IMR-90 (cell line): ENCODE data around the gene DLG5. TPM values are rescaled to one million over a fixed set of nuclear protein-coding genes. Genes with fewer than 3 reads are reported as not detected.

Source experiments
- ATAC-seq: fragments of 200-7000 bp; cut with Tn5 transposase; 2 replicates; pipeline ENCODE4 v1.9.1; 2020; ENCODE audit warnings: low read depth, mild to moderate bottlenecking, moderate library complexity
- BruUV-seq: library from RNA; stranded (reverse); fragments of 400-500 nt; replicated peaks from 2 replicates; lab custom pipeline; 2021; lab: Mats Ljungman, UMichigan
- CTCF ChIA-PET: fragments of 300-600 bp; formaldehyde crosslinking; extraction: SDS; loops from one replicate; lab custom pipeline; 2021; ENCODE audit warnings: antibody characterized with exemption; lab: Yijun Ruan, JAX
- POLR2A ChIA-PET: fragments of 300-600 bp; sonication (Branson Sonifier 250); formaldehyde crosslinking; loops from one replicate; lab custom pipeline; 2022; ENCODE audit warnings: antibody characterized with exemption; ENCODE audit not compliant: unreplicated experiment; lab: Charles Lee
- DNase-seq: peaks from one replicate; pipeline ENCODE4 v3.0.0; 2013
- H2AFZ ChIP-seq: replicated peaks from 2 replicates; pipeline ENCODE3; 2013; ENCODE audit warnings: low read length, mild to moderate bottlenecking; ENCODE audit not compliant: poor library complexity
- H2AK5ac ChIP-seq: 2 replicates; pipeline ENCODE4 v1.6.1; 2013; ENCODE audit warnings: low read depth, low read length, inconsistent platforms
- H2AK9ac ChIP-seq: replicated peaks from 2 replicates; pipeline ENCODE3; 2013; ENCODE audit warnings: mild to moderate bottlenecking, low read depth, low read length, moderate library complexity; ENCODE audit not compliant: poor library complexity
- H2BK120ac ChIP-seq: 2 replicates; pipeline ENCODE4 v1.6.1; 2013; ENCODE audit warnings: low read depth, low read length, inconsistent platforms
- H2BK15ac ChIP-seq: 3 replicates; pipeline ENCODE4 v1.6.1; 2013; ENCODE audit warnings: low read depth, low read length, inconsistent platforms
- H2BK20ac ChIP-seq: 2 replicates; pipeline ENCODE4 v1.6.1; 2013; ENCODE audit warnings: low read depth, mild to moderate bottlenecking, inconsistent platforms, low read length, moderate library complexity
- H2BK5ac ChIP-seq: 2 replicates; pipeline ENCODE4 v1.6.1; 2013; ENCODE audit warnings: mild to moderate bottlenecking, low read depth, low read length, inconsistent platforms; ENCODE audit not compliant: poor library complexity, severe bottlenecking
- H3K14ac ChIP-seq: replicated peaks from 2 replicates; pipeline ENCODE4 v1.6.1; 2013; ENCODE audit warnings: low read depth, low read length, inconsistent platforms
- H3K18ac ChIP-seq: 2 replicates; pipeline ENCODE4 v1.6.1; 2013; ENCODE audit warnings: low read depth, low read length, control low read depth
- H3K23ac ChIP-seq: 2 replicates; pipeline ENCODE4 v1.6.1; 2013; ENCODE audit warnings: low read depth, low read length, inconsistent platforms
- H3K27ac ChIP-seq: 2 replicates; pipeline ENCODE4 v1.5.1; 2013; ENCODE audit warnings: mild to moderate bottlenecking, control low read depth, low read length; ENCODE audit not compliant: insufficient read depth
- H3K27me3 ChIP-seq: 2 replicates; pipeline ENCODE4 v1.6.1; 2013; ENCODE audit warnings: low read length; ENCODE audit not compliant: control insufficient read depth, insufficient read depth
- H3K36me3 ChIP-seq: 2 replicates; pipeline ENCODE4 v1.6.1; 2013; ENCODE audit warnings: low read length, mixed read lengths; ENCODE audit not compliant: control insufficient read depth, insufficient read depth
- H3K4ac ChIP-seq: 2 replicates; pipeline ENCODE4 v1.6.1; 2013; ENCODE audit warnings: low read depth, low read length, inconsistent platforms
- H3K4me1 ChIP-seq: 2 replicates; pipeline ENCODE4 v1.6.1; 2013; ENCODE audit warnings: low read length, mixed read lengths; ENCODE audit not compliant: control insufficient read depth, insufficient read depth
- H3K4me2 ChIP-seq: 2 replicates; pipeline ENCODE4 v1.6.1; 2013; ENCODE audit warnings: low read depth, mild to moderate bottlenecking, control low read depth, low read length, moderate library complexity
- H3K4me3 ChIP-seq: 2 replicates; pipeline ENCODE4 v1.5.1; 2013; ENCODE audit warnings: low read depth, mild to moderate bottlenecking, control low read depth, low read length, moderate library complexity; ENCODE audit not compliant: insufficient read depth
- H3K56ac ChIP-seq: 2 replicates; pipeline ENCODE4 v1.6.1; 2013; ENCODE audit warnings: low read length, inconsistent platforms; ENCODE audit not compliant: insufficient read depth; ENCODE audit errors: extremely low read depth
- H3K79me1 ChIP-seq, 2 experiments: 2 replicates each; pipeline ENCODE4 v1.6.1; 2013; ENCODE audit warnings: low read length in 2 of 2, inconsistent platforms in 1 of 2, low read depth in 1 of 2
- H3K9ac ChIP-seq: 2 replicates; pipeline ENCODE4 v1.6.1; 2013; ENCODE audit warnings: low read depth, low read length, control low read depth
- H3K9me1 ChIP-seq: 2 replicates; pipeline ENCODE4 v1.6.1; 2013; ENCODE audit warnings: low read length, inconsistent platforms; ENCODE audit not compliant: insufficient read depth
- H3K9me3 ChIP-seq: 2 replicates; pipeline ENCODE4 v1.6.1; 2013; ENCODE audit warnings: low read length; ENCODE audit not compliant: control insufficient read depth, insufficient read depth
- H4K20me1 ChIP-seq: 2 replicates; pipeline ENCODE4 v1.6.1; 2013; ENCODE audit warnings: low read length, inconsistent platforms; ENCODE audit not compliant: insufficient read depth
- H4K5ac ChIP-seq: 2 replicates; pipeline ENCODE4 v1.6.1; 2013; ENCODE audit warnings: mild to moderate bottlenecking, low read depth, low read length, control low read depth
- H4K8ac ChIP-seq, 2 experiments: 2 replicates each; pipeline ENCODE4 v1.6.1; 2013; ENCODE audit warnings: low read depth in 2 of 2, low read length in 2 of 2, control low read depth in 1 of 2, inconsistent platforms in 1 of 2
- H4K91ac ChIP-seq: 2 replicates; pipeline ENCODE4 v1.6.1; 2013; ENCODE audit warnings: low read depth, low read length, inconsistent platforms; ENCODE audit not compliant: insufficient read depth
- CEBPB ChIP-seq: IDR thresholded peaks from 2 replicates; pipeline ENCODE4 v1.6.1; 2012; ENCODE audit warnings: low read depth, low read length, improper control_type of control experiment
- MAZ ChIP-seq: IDR thresholded peaks from 2 replicates; pipeline ENCODE4 v1.6.1; 2012; ENCODE audit warnings: low read depth, mild to moderate bottlenecking, low read length, improper control_type of control experiment, moderate library complexity, borderline replicate concordance
- POLR2A ChIP-seq: IDR thresholded peaks from 2 replicates; pipeline ENCODE4 v1.6.1; 2012; ENCODE audit warnings: mild to moderate bottlenecking, low read depth, low read length
- RAD21 ChIP-seq: IDR thresholded peaks from 2 replicates; pipeline ENCODE4 v1.6.1; 2012; ENCODE audit warnings: low read length, improper control_type of control experiment
- WGBS, 2 experiments: methylation state at CpG; one replicate each; pipeline versions ENCODE4 v1.1.5 to v1.1.7; 2013; ENCODE audit warnings: missing lambda C conversion rate in 2 of 2; ENCODE audit not compliant: insufficient read length in 1 of 2; ENCODE audit errors: extremely low coverage in 2 of 2; 5-methylcytosine and 5-hydroxymethylcytosine counted together
- dilution Hi-C: fragments of 300-500 bp; cut with HindIII; formaldehyde crosslinking; loops from one replicate; pipeline ENCODE4 v1.14.3; 2018; ENCODE audit warnings: low sequenced_read_pairs; ENCODE audit not compliant: unreplicated experiment
- in situ Hi-C: fragments of 300-500 bp; cut with MboI; formaldehyde crosslinking; loops from 3 replicates; pipeline ENCODE4 v1.14.3; 2019; ENCODE audit warnings: low sequenced_read_pairs, inconsistent platforms, mixed read lengths
- intact Hi-C: fragments of 100-400 bp; cut with micrococcal nuclease; formaldehyde crosslinking; loops from 2 replicates; pipeline ENCODE4 v1.10.0; 2022
- polyA plus RNA-seq, 3 experiments: library from polyadenylated mRNA; depleted of rRNA; stranded (reverse); fragments of >200 nt; gene quantifications; 2 replicates each; pipeline ENCODE4 v1.2.3, GENCODE V29; 2012; ENCODE audit warnings: low replicate concordance in 1 of 3
- total RNA-seq: library from RNA; depleted of rRNA; stranded (reverse); fragments of >200 nt; gene quantifications from 2 replicates; pipeline ENCODE4 v1.2.3, GENCODE V29; 2012

The DLG5 gene
- total and polyA plus RNA-seq, 2 of the 4 experiments (the other 2 are of a cell fraction): 12.7 to 28.7 TPM

- H2AK9ac ChIP-seq: no peak overlapping the region
- intact Hi-C loops: no loop called here
Measured at GRCh38 chr10:77959887-77960455, 33.4 kb upstream of the DLG5 start.

More at GRCh38 chr10:77959887-77960455, 33.4 kb upstream of the DLG5 start:
- H3K4me3 ChIP-seq: no peak overlapping the region
- H2AK5ac ChIP-seq: peak overlapping the region; percentile 30; the same call in 1 of the 2 replicates
- in situ Hi-C loops: no loop called here
- no peak overlapping the region for H4K91ac ChIP-seq
- H3K9me3 ChIP-seq: peaks cover 3% of the 10 kb centered on the region
- ATAC-seq (no peak), DNase-seq (no peak)
- no peak overlapping the region for H2BK20ac ChIP-seq
- H2BK120ac ChIP-seq: no peak overlapping the region
- no peak overlapping the region for H3K18ac ChIP-seq
- H3K4ac ChIP-seq: peak overlapping the region; percentile 13; the same call in 1 of the 2 replicates
- dilution Hi-C loops: no loop called here
- H3K23ac ChIP-seq: no peak overlapping the region
- CTCF ChIA-PET: interaction anchor here (0.9 kb wide), 1 partner anchor 28 kb away, joined by 3 read pairs; no protein-coding TSS in a partner anchor
- H4K20me1 ChIP-seq: no peaks in the 10 kb centered on the region
- WGBS, 2 experiments: no CpG with 5 or more reads among the region's 8 CpGs
- H3K4me1 ChIP-seq: no peaks in the 10 kb centered on the region; the same call in 1 of the 2 replicates
- no peaks in the 10 kb centered on the region for H3K36me3 ChIP-seq
- no peak overlapping the region for H3K9ac ChIP-seq
- H2BK15ac ChIP-seq: no peak overlapping the region
- H3K14ac ChIP-seq: no peak overlapping the region
- H3K27me3 ChIP-seq: no peaks in the 10 kb centered on the region
- peak overlapping the region; percentile 8 for H2AFZ ChIP-seq
- no peak for TF ChIP-seq RAD21
- TF ChIP-seq POLR2A: no peak
- TF ChIP-seq MAZ: no peak
- TF ChIP-seq CEBPB: peak; percentile 11; the same call in 1 of the 2 replicates
- H3K4me2 ChIP-seq: no peak overlapping the region
- H3K27ac ChIP-seq: no peak overlapping the region
- no peak overlapping the region for H2BK5ac ChIP-seq
- H3K56ac ChIP-seq: no peak overlapping the region
- H3K79me1 ChIP-seq: no peaks in the 10 kb centered on the region
- H4K5ac ChIP-seq: no peak overlapping the region
- POLR2A ChIA-PET: no interaction called here
- BruUV-seq: no TSS peak
- H3K9me1 ChIP-seq: no peaks in the 10 kb centered on the region
- no peak overlapping the region for H4K8ac ChIP-seq
